ENCODE results near the gene OR5M10. TPM values are rescaled to one million over a fixed set of nuclear protein-coding genes. Genes with fewer than 3 reads are reported as not detected.

OR5M10 gene
- total RNA-seq, 1 experiment from 2014 or later: not detected

- TF ChIP-seq POLR2AphosphoS5 (IDR thresholded peaks at IDR 0.05; ENCODE audit: low read depth, low read length): no peak
- no peak for TF ChIP-seq REST (IDR thresholded peaks at IDR 0.05; ENCODE audit: insufficient read depth in 1 of 2, low read depth in 2 of 2, low read length in 1 of 2)
- TF ChIP-seq CTCF (IDR thresholded peaks at IDR 0.05): no peak
- intact Hi-C loops (cut with micrococcal nuclease; ENCODE audit: unreplicated experiment) (no loop called here), in situ Hi-C loops (cut with HindIII; ENCODE audit: low pct_unique_long_range_greater_than_20kb, low sequenced_read_pairs) (no loop called here)
- H3K4me1 ChIP-seq (ENCODE audit: control insufficient read depth, insufficient read depth, low read length): no peaks in the 10 kb centered on the region
- H3K27ac ChIP-seq (ENCODE audit: low read length): no peak overlapping the region
- no peaks in the 10 kb centered on the region for H3K27me3 ChIP-seq (ENCODE audit: control insufficient read depth, insufficient read depth, low read length)
- BruUV-seq (replicated peaks): no TSS peak
- no peak overlapping the region for H3K4me3 ChIP-seq (ENCODE audit: low read depth in 2 of 2, low read length in 2 of 2)
- no peaks in the 10 kb centered on the region for H3K36me3 ChIP-seq (ENCODE audit: control insufficient read depth, insufficient read depth, low read length)
- ATAC-seq: no peak
- no peak for DNase-seq (ENCODE audit: low read depth, low spot score)
- ChIA-PET CTCF (no interaction called here), POLR2A (no interaction called here)
- H3K9me3 ChIP-seq (ENCODE audit: control insufficient read depth, insufficient read depth, low read depth, low read length): no peaks in the 10 kb centered on the region
These were observed 33.8 kb downstream of the OR5M10 start for GRCh38 chr11:56543739-56544138.

GRCh38 chr11:56543157-56543556 lies 34.4 kb downstream of the OR5M10 start, which contains the start of gene OR5M11:
Gene OR5M11 (minus strand): TSS chr11:56543257. CDS start chr11:56543257, 0 bp downstream.
- in situ Hi-C loops (cut with HindIII; ENCODE audit: low pct_unique_long_range_greater_than_20kb, low sequenced_read_pairs) (no loop called here), intact Hi-C loops (cut with micrococcal nuclease; ENCODE audit: unreplicated experiment) (no loop called here)
- Histone ChIP-seq H3K27me3 (ENCODE audit: control insufficient read depth, insufficient read depth, low read length) (no peaks in the 10 kb centered on the region), H3K4me3 (ENCODE audit: low read depth in 2 of 2, low read length in 2 of 2) (no peak within 1 kb of the TSS), H3K27ac (ENCODE audit: low read length) (no peak within 1 kb of the TSS), H3K36me3 (ENCODE audit: control insufficient read depth, insufficient read depth, low read length) (no peaks in the 10 kb centered on the region), H3K4me1 (ENCODE audit: control insufficient read depth, insufficient read depth, low read length) (no peaks in the 10 kb centered on the region), H3K9me3 (ENCODE audit: control insufficient read depth, insufficient read depth, low read depth, low read length) (no peaks in the 10 kb centered on the region)
- no TSS peak for BruUV-seq (replicated peaks)
- DNase-seq (ENCODE audit: low read depth, low spot score): no peak
- no peak for ATAC-seq
- TF ChIP-seq POLR2AphosphoS5 (IDR thresholded peaks at IDR 0.05; ENCODE audit: low read depth, low read length) (no peak), TCF7L2 (IDR thresholded peaks at IDR 0.05; ENCODE audit: low read depth, low read length) (no peak)
- CTCF ChIA-PET: no interaction called here
- POLR2A ChIA-PET: no interaction called here

- Histone ChIP-seq H3K4me3 (ENCODE audit: low read depth in 2 of 2, low read length in 2 of 2) (no peak overlapping the region), H3K27me3 (ENCODE audit: control insufficient read depth, insufficient read depth, low read length) (no peaks in the 10 kb centered on the region), H3K27ac (ENCODE audit: low read length) (no peak overlapping the region), H3K36me3 (ENCODE audit: control insufficient read depth, insufficient read depth, low read length) (no peaks in the 10 kb centered on the region), H3K4me1 (ENCODE audit: control insufficient read depth, insufficient read depth, low read length) (no peaks in the 10 kb centered on the region), H3K9me3 (ENCODE audit: control insufficient read depth, insufficient read depth, low read depth, low read length) (no peaks in the 10 kb centered on the region)
- no peak for TF ChIP-seq CTCF (IDR thresholded peaks at IDR 0.05)
- TF ChIP-seq SIN3A (IDR thresholded peaks at IDR 0.05; ENCODE audit: borderline replicate concordance, insufficient read depth, low read depth, low read length): no peak
- no peak for TF ChIP-seq TCF7L2 (IDR thresholded peaks at IDR 0.05; ENCODE audit: low read depth, low read length)
- TF ChIP-seq POLR2AphosphoS5 (IDR thresholded peaks at IDR 0.05; ENCODE audit: low read depth, low read length): no peak
- no peak for TF ChIP-seq REST (IDR thresholded peaks at IDR 0.05; ENCODE audit: insufficient read depth in 1 of 2, low read depth in 2 of 2, low read length in 1 of 2)
- ChIA-PET POLR2A (no interaction called here), CTCF (no interaction called here)
- in situ Hi-C loops (cut with HindIII; ENCODE audit: low pct_unique_long_range_greater_than_20kb, low sequenced_read_pairs): no loop called here
- DNase-seq (ENCODE audit: low read depth, low spot score) (no peak), ATAC-seq (no peak)
- BruUV-seq (replicated peaks): no TSS peak
- intact Hi-C loops (cut with micrococcal nuclease; ENCODE audit: unreplicated experiment): no loop called here
These were observed 44.3 kb downstream of the OR5M10 start for GRCh38 chr11:56533054-56533740.
